Stomach (tissue), 9 donors: ENCODE results near the gene CARMIL1. TPM values are rescaled to one million over a fixed set of nuclear protein-coding genes. Genes with fewer than 3 reads are reported as not detected.

Source experiments
- DNase-seq, 2 donors: peaks; one replicate each; pipeline versions ENCODE4 v3.0.0 to v3.0.0-alpha.2; 2013 to 2019
- H3K27ac ChIP-seq, 5 donors: fragments of 200-600 bp in 4 of 5; sonication (generic) in 4 of 5; one replicate each; pipeline ENCODE4 v1.5.1; 2013 to 2019; ENCODE audit warnings: mild to moderate bottlenecking in 1 of 5, moderate library complexity in 1 of 5
- H3K27me3 ChIP-seq, 3 donors: fragments of 200-600 bp; sonication (generic); one replicate each; pipeline ENCODE4 v1.5.1; 2017 to 2019; ENCODE audit warnings: mixed run types in 1 of 3
- H3K36me3 ChIP-seq, 4 donors: fragments of 200-600 bp; sonication (generic); 1 replicate in 3 of 4; 2 replicates in 1 of 4; pipeline ENCODE4 v1.5.1; 2016 to 2019
- H3K4me1 ChIP-seq, 4 donors: fragments of 200-600 bp; sonication (generic); one replicate each; pipeline ENCODE4 v1.5.1; 2016 to 2019
- H3K4me3 ChIP-seq, 4 donors: fragments of 200-600 bp; sonication (generic) in 3 of 4; one replicate each; pipeline ENCODE4 v1.5.1; 2016 to 2019; ENCODE audit warnings: mild to moderate bottlenecking in 1 of 4
- H3K9me3 ChIP-seq, 4 donors: fragments of 200-600 bp; sonication (generic); one replicate each; pipeline ENCODE4 v1.5.1; 2016 to 2019
- CTCF ChIP-seq, 7 experiments: fragments of 450-650 bp in 4 of 7; fragments of 200-600 bp in 3 of 7; sonication (generic) in 3 of 7; IDR thresholded peaks; one replicate each; pipeline ENCODE4 v1.5.1; 2016 to 2019; ENCODE audit warnings: antibody characterized with exemption in 7 of 7, control low read depth in 2 of 7, mild to moderate bottlenecking in 1 of 7
- EP300 ChIP-seq: sonication (generic); formaldehyde crosslinking; IDR thresholded peaks from one replicate; pipeline ENCODE4 v1.6.1; 2017; ENCODE audit warnings: antibody characterized with exemption
- POLR2A ChIP-seq, 4 donors: fragments of 450-650 bp; IDR thresholded peaks; one replicate each; pipeline ENCODE4 v1.6.1; 2016; ENCODE audit warnings: antibody characterized with exemption in 4 of 4, control low read depth in 2 of 4, mild to moderate bottlenecking in 1 of 4, moderate library complexity in 1 of 4
- POLR2AphosphoS5 ChIP-seq, 3 donors: sonication (generic); formaldehyde crosslinking; IDR thresholded peaks; one replicate each; pipeline ENCODE4 v1.6.1; 2016; ENCODE audit warnings: antibody characterized with exemption in 3 of 3
- WGBS, 5 donors: extraction: QIAGEN DNeasy Blood & Tissue Kit in 3 of 5; methylation state at CpG; one replicate each; pipeline versions ENCODE4 v1.1.5 to v1.1.7; 2013 to 2018; 5-methylcytosine and 5-hydroxymethylcytosine counted together
- intact Hi-C: fragments of 100-400 bp; cut with DNase I; formaldehyde crosslinking; loops from one replicate; pipeline ENCODE4 v1.15.1; 2023; ENCODE audit warnings: low total_unique reads
- polyA plus RNA-seq, 3 donors: library from polyadenylated mRNA; stranded (reverse); fragments of 200-250 nt; gene quantifications; one replicate each; pipeline ENCODE4 v1.2.3, GENCODE V29; 2013
- total RNA-seq, 5 donors: library from RNA; depleted of rRNA; stranded (reverse); fragments of >200 nt; gene quantifications; one replicate each; pipeline versions ENCODE4 v1.1.0 to v1.2.3, GENCODE V29; 2014 to 2016
- donor health status: healthy with polysubstance abuse.
- donor health status: Bipolar disorder and iron deficiency.
- donor health status: healthy.

Gene CARMIL1
- total and polyA plus RNA-seq, 8 donors, result 10.5 to 42.7 (median 14.9) TPM

- TF ChIP-seq POLR2A (IDR thresholded peaks at IDR 0.05), result no peak
- no peak for TF ChIP-seq EP300
- no peak for TF ChIP-seq CTCF (IDR thresholded peaks at IDR 0.05)
- no peak for TF ChIP-seq POLR2AphosphoS5 (IDR thresholded peaks at IDR 0.05)
- H3K27ac ChIP-seq, result no peak overlapping the region
- WGBS, 5 donors, result 45 to 64% (median 61%) methylated on average over 2 of the region's 2 CpGs
- H3K9me3 ChIP-seq, result no peaks in the 10 kb centered on the region
- peaks cover 0 to 46% (median 19%) of the 10 kb centered on the region in 4 donors for H3K36me3 ChIP-seq
- no peaks in the 10 kb centered on the region for H3K4me1 ChIP-seq
- no peak for DNase-seq
- intact Hi-C loops, result no loop called here
- H3K27me3 ChIP-seq, result no peaks in the 10 kb centered on the region
- no peak overlapping the region for H3K4me3 ChIP-seq
Measured at GRCh38 chr6:25596928-25597818, 318.0 kb downstream of the CARMIL1 start.

DNA sequence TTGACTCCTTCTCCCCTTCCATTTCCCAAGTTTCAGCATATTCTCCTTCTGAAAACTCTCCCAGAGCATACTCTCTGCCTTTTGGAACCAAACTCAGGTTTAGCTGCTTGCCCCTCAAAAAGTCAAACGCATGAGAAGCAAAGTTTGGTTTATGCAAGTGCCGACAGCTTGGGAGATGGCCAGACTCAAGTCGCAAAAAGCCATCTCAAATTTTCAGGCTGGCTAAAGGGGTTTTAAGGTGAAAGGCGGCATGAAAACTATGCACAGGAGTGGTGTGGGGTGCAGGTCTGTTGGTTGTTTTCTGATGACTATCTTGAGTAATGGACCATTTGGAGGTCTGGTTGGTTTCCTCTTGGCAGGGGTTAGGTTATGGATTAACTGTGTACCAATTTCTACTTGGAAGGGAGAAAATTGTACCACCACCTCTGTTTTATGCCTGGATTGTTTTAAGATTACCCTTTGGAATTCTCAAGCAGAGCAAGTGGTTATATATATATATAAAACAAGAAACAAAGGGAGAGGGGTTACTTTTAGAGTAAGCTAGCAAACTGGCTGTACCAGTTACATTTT, 320.4 kb downstream of the CARMIL1 start:
- no peaks in the 10 kb centered on the region for H3K9me3 ChIP-seq
- H3K4me1 ChIP-seq, result no peaks in the 10 kb centered on the region
- no peaks in the 10 kb centered on the region for H3K27me3 ChIP-seq
- no peak overlapping the region for H3K27ac ChIP-seq
- TF ChIP-seq POLR2A (IDR thresholded peaks at IDR 0.05) (no peak), CTCF (IDR thresholded peaks at IDR 0.05) (no peak), EP300 (no peak), POLR2AphosphoS5 (IDR thresholded peaks at IDR 0.05) (no peak)
- DNase-seq, result no peak
- no peak overlapping the region for H3K4me3 ChIP-seq
- 72 to 85% (median 83%) methylated on average over 4 of the region's 4 CpGs for WGBS, 5 donors
- H3K36me3 ChIP-seq, result peaks cover 0 to 27% (median 8%) of the 10 kb centered on the region in 4 donors
- intact Hi-C loops, result no loop called here

GRCh38 chr6:25601800-25602673, 322.9 kb downstream of the CARMIL1 start:
- DNase-seq, result peak in 1 of 2 donors; percentile 79

More at GRCh38 chr6:25601800-25602673, 322.9 kb downstream of the CARMIL1 start:
- Histone ChIP-seq H3K4me1 (no peaks in the 10 kb centered on the region), H3K4me3 (no peak overlapping the region), H3K27me3 (no peaks in the 10 kb centered on the region), H3K36me3 (peaks cover 0 to 34% (median 18%) of the 10 kb centered on the region in 4 donors), H3K9me3 (no peaks in the 10 kb centered on the region), H3K27ac (no peak overlapping the region)
- WGBS, 5 donors, result 24 to 30% (median 27%) methylated on average over 4 of the region's 4 CpGs
- intact Hi-C loops, result no loop called here
- no peak for TF ChIP-seq POLR2AphosphoS5 (IDR thresholded peaks at IDR 0.05)
- TF ChIP-seq CTCF (IDR thresholded peaks at IDR 0.05), result peak in 5 of 7 experiments; percentile 6 to 65 (median 44)
- TF ChIP-seq EP300, result no peak
